Esophagus squamous epithelium (tissue), 4 donors: ENCODE data around the gene ATP11B.

ENCODE experiments used
- POLR2A ChIP-seq, 4 donors: fragments of 450-650 bp; IDR thresholded peaks; one replicate each; pipeline ENCODE4 v1.6.1; 2017; ENCODE audit warnings: antibody characterized with exemption in 4 of 4, mild to moderate bottlenecking in 4 of 4, moderate library complexity in 3 of 4
- TF ChIP-seq, protein P1 (sequence below), 6 experiments: fragments of 450-650 bp in 4 of 6; fragments of 200-600 bp in 2 of 6; sonication (generic) in 2 of 6; IDR thresholded peaks; one replicate each; pipeline ENCODE4 v1.5.1; 2016 to 2019; ENCODE audit warnings: antibody characterized with exemption in 6 of 6, mild to moderate bottlenecking in 4 of 6, moderate library complexity in 4 of 6

DNA sequence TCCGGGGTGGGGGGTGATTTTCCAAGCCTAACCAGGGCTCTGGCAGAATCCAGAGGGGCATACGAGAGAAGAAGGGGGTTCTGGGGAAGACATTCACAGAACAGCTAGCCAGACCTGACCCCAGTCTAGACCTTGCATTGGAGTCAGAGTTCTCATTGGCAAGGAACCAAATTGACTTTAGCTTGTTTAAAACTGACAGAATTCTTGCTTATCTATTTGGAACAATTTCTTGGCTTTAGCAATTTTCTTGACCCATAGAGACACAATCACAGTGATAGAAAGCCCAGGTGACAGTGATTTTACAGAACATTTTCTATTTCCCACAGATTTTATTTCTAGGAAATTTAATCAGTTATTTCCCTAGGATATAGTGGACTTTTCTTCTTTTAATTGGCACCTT is 23.6 kb upstream of the ATP11B start:
- TF ChIP-seq, protein P1, sequence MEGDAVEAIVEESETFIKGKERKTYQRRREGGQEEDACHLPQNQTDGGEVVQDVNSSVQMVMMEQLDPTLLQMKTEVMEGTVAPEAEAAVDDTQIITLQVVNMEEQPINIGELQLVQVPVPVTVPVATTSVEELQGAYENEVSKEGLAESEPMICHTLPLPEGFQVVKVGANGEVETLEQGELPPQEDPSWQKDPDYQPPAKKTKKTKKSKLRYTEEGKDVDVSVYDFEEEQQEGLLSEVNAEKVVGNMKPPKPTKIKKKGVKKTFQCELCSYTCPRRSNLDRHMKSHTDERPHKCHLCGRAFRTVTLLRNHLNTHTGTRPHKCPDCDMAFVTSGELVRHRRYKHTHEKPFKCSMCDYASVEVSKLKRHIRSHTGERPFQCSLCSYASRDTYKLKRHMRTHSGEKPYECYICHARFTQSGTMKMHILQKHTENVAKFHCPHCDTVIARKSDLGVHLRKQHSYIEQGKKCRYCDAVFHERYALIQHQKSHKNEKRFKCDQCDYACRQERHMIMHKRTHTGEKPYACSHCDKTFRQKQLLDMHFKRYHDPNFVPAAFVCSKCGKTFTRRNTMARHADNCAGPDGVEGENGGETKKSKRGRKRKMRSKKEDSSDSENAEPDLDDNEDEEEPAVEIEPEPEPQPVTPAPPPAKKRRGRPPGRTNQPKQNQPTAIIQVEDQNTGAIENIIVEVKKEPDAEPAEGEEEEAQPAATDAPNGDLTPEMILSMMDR (IDR thresholded peaks at IDR 0.05): no peak
- TF ChIP-seq POLR2A (IDR thresholded peaks at IDR 0.05): no peak
